GM12891 (cell line): ENCODE results near the gene RNASE7.

ENCODE experiments used
- PAX5 ChIP-seq: IDR thresholded peaks from 2 replicates; pipeline ENCODE4 v1.6.1; 2011; ENCODE audit warnings: low read length, moderate library complexity, mild to moderate bottlenecking; ENCODE audit not compliant: insufficient read depth, severe bottlenecking
- POLR2A ChIP-seq: IDR thresholded peaks from 2 replicates; pipeline ENCODE4 v1.6.1; 2011; ENCODE audit warnings: low read depth, low read length, control low read depth
- POLR2AphosphoS5 ChIP-seq: IDR thresholded peaks from 2 replicates; pipeline ENCODE4 v1.6.1; 2011; ENCODE audit warnings: low read depth, low read length, control low read depth
- POU2F2 ChIP-seq: IDR thresholded peaks from 2 replicates; pipeline ENCODE4 v1.6.1; 2011; ENCODE audit warnings: low read depth, mild to moderate bottlenecking, control low read depth, low read length, moderate library complexity
- SPI1 ChIP-seq: IDR thresholded peaks from 2 replicates; pipeline ENCODE4 v1.6.1; 2011; ENCODE audit warnings: low read depth, low read length, control low read depth
- TAF1 ChIP-seq: IDR thresholded peaks from 2 replicates; pipeline ENCODE4 v1.6.1; 2011; ENCODE audit warnings: low read depth, low read length, control low read depth

- TF ChIP-seq POLR2AphosphoS5: no peak
- no peak for TF ChIP-seq POLR2A
- no peak for TF ChIP-seq TAF1
- TF ChIP-seq SPI1: no peak
- TF ChIP-seq POU2F2: no peak
- TF ChIP-seq PAX5: no peak
Observed at GRCh38 chr14:21084998-21085853, 43.1 kb downstream of the RNASE7 start.
